SU-DHL-6 (cell line): ENCODE results near the gene DAAM1.

Experiments used
- CTCF ChIP-seq: fragments of 200-600 bp; sonication (generic); IDR thresholded peaks from one replicate; pipeline ENCODE4 v1.5.1; 2017; ENCODE audit warnings: antibody characterized with exemption, mild to moderate bottlenecking, low read length, moderate library complexity; ENCODE audit not compliant: insufficient read depth, poor library complexity, severe bottlenecking
- EZH2phosphoT487 ChIP-seq: fragments of 200-600 bp; sonication (generic), shearing (Covaris generic); conservative IDR thresholded peaks from 2 replicates; pipeline ENCODE4 v1.6.1; 2018; ENCODE audit warnings: mild to moderate bottlenecking, antibody characterized with exemption, low read length, moderate library complexity, mixed read lengths

GRCh38 chr14:59282378-59282765 lies 93.9 kb downstream of the DAAM1 start:
- TF ChIP-seq CTCF: no peak
- no peak for TF ChIP-seq EZH2phosphoT487
